ENCODE results near the gene HAVCR2.
"Not testable (repeated sequence)": the region's sequence is repeated elsewhere in the genome, so short reads cannot be mapped to it uniquely, and the experiment has no call there.

HAVCR2 gene

GRCh38 chr5:157047898-157048297 lies 60.9 kb downstream of the HAVCR2 start:
- in situ Hi-C loops (cut with HindIII; ENCODE audit: low sequenced_read_pairs) = no loop called here

- in situ Hi-C loops (cut with HindIII; ENCODE audit: low sequenced_read_pairs) = not testable (repeated sequence)
These were observed 61.8 kb downstream of the HAVCR2 start for GRCh38 chr5:157047016-157047415.

- in situ Hi-C loops (cut with HindIII; ENCODE audit: low sequenced_read_pairs) = no loop called here
These were observed 62.8 kb downstream of the HAVCR2 start for GRCh38 chr5:157046041-157046440.

- in situ Hi-C loops (cut with HindIII; ENCODE audit: low sequenced_read_pairs) = no loop called here
These were observed 63.2 kb downstream of the HAVCR2 start for GRCh38 chr5:157045601-157046000.

- in situ Hi-C loops (cut with HindIII; ENCODE audit: low sequenced_read_pairs) = no loop called here
These were observed 70.2 kb downstream of the HAVCR2 start for GRCh38 chr5:157038568-157039187.

Data from endothelial cell of hepatic sinusoid (primary cell).